PC-9 (cell line): ENCODE data around the gene SH3RF1.

ENCODE experiments used
- EZH2 ChIP-seq: fragments of 200-600 bp; sonication (generic); IDR thresholded peaks from 2 replicates; pipeline ENCODE4 v1.8.0; 2017; ENCODE audit warnings: antibody characterized with exemption, low read depth
- TF ChIP-seq, protein P1 (sequence below): fragments of 200-600 bp; sonication (generic); conservative IDR thresholded peaks from 2 replicates; pipeline ENCODE4 v1.6.1; 2017; ENCODE audit warnings: mixed run types, antibody characterized with exemption, mild to moderate bottlenecking, moderate library complexity

DNA sequence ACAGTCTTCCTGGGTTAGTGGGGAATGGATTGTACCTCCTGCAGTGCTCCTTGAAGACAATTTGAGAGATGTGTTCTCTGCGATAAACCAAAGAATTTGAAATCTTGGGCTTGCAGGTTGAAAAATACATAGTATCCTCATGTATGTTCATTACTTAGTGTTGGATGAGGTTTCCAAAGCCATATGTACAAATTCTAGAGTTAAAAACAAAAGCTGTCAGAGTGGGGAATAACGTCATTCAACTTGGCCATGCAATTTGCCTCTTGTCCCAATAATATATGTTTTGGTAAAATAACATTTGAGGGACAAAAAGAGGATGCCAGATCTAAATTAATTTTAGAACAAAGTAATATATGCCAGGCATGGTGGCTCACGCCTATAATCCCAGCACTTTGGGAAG is 209.4 kb downstream of the SH3RF1 start:
- TF ChIP-seq, protein P1, sequence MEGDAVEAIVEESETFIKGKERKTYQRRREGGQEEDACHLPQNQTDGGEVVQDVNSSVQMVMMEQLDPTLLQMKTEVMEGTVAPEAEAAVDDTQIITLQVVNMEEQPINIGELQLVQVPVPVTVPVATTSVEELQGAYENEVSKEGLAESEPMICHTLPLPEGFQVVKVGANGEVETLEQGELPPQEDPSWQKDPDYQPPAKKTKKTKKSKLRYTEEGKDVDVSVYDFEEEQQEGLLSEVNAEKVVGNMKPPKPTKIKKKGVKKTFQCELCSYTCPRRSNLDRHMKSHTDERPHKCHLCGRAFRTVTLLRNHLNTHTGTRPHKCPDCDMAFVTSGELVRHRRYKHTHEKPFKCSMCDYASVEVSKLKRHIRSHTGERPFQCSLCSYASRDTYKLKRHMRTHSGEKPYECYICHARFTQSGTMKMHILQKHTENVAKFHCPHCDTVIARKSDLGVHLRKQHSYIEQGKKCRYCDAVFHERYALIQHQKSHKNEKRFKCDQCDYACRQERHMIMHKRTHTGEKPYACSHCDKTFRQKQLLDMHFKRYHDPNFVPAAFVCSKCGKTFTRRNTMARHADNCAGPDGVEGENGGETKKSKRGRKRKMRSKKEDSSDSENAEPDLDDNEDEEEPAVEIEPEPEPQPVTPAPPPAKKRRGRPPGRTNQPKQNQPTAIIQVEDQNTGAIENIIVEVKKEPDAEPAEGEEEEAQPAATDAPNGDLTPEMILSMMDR, result no peak
- TF ChIP-seq EZH2, result no peak
